Kidney (tissue), 14 donors: ENCODE data around the gene VPS4A. TPM values are rescaled to one million over a fixed set of nuclear protein-coding genes. Genes with fewer than 3 reads are reported as not detected.

Experiments used
- DNase-seq, 5 donors: peaks; one replicate each; pipeline ENCODE4 v3.0.0-alpha.2; 2013 to 2020
- FAIRE-seq: peaks from 2 replicates; lab custom pipeline; 2012; peaks lifted over from hg19 to GRCh38; lab: Jason Lieb, UNC
- H3K27ac ChIP-seq, 2 donors: one replicate each; pipeline ENCODE4 v1.7.0; 2013; ENCODE audit warnings: low read depth in 2 of 2, low read length in 2 of 2, inconsistent platforms in 1 of 2
- H3K27me3 ChIP-seq: one replicate; pipeline ENCODE4 v1.7.1; 2013; ENCODE audit warnings: low read length, inconsistent platforms; ENCODE audit not compliant: control insufficient read depth, insufficient read depth
- H3K36me3 ChIP-seq, 3 donors: one replicate each; pipeline versions ENCODE4 v1.7.0 to v1.7.1; 2013; ENCODE audit warnings: low read length in 3 of 3, control low read depth in 1 of 3, inconsistent platforms in 1 of 3; ENCODE audit not compliant: insufficient read depth in 3 of 3, control insufficient read depth in 2 of 3
- H3K4me1 ChIP-seq, 3 donors: one replicate each; pipeline versions ENCODE4 v1.7.0 to v1.7.1; 2013; ENCODE audit warnings: low read length in 3 of 3, inconsistent platforms in 1 of 3, low read depth in 1 of 3; ENCODE audit not compliant: control insufficient read depth in 2 of 3, insufficient read depth in 2 of 3
- H3K4me3 ChIP-seq, 3 donors: one replicate each; pipeline versions ENCODE4 v1.7.0 to v1.8.1; 2013; ENCODE audit warnings: low read length in 3 of 3, control low read depth in 1 of 3, inconsistent platforms in 1 of 3
- H3K9ac ChIP-seq, 3 donors: one replicate each; pipeline versions ENCODE4 v1.7.0 to v1.7.1; 2013; ENCODE audit warnings: low read length in 3 of 3, control low read depth in 1 of 3, inconsistent platforms in 1 of 3
- H3K9me3 ChIP-seq, 3 donors: one replicate each; pipeline versions ENCODE4 v1.7.0 to v1.7.1; 2013; ENCODE audit warnings: low read length in 3 of 3, control low read depth in 1 of 3, inconsistent platforms in 1 of 3; ENCODE audit not compliant: control insufficient read depth in 2 of 3, insufficient read depth in 1 of 3
- intact Hi-C: fragments of 100-400 bp; cut with DNase I; formaldehyde crosslinking; loops from one replicate; pipeline ENCODE4 v1.11.1; 2022
- polyA plus RNA-seq: library from polyadenylated mRNA; stranded (reverse); fragments of 350-450 nt; fragmentation: Illumina TruSeq; extraction: RNeasy Lipid Tissue Mini Kit (QIAGEN cat#74804); gene quantifications from one replicate; pipeline ENCODE4 v1.2.3, GENCODE V29; 2014; ENCODE audit warnings: low read depth, low replicate concordance; ENCODE audit not compliant: insufficient read depth
- total RNA-seq: library from RNA; stranded (reverse); fragmentation: NEBNext Ultra II Directional; extraction: Animal tissue kit (Norgen Biotek cat#: 25700); gene quantifications from one replicate; pipeline ENCODE4 v1.2.1, GENCODE V29; 2021
- TF ChIP-seq, protein P1 (sequence below): IDR thresholded peaks from 3 replicates; pipeline ENCODE4 v1.5.1; 2012; ENCODE audit warnings: mild to moderate bottlenecking, moderate library complexity, borderline replicate concordance; ENCODE audit not compliant: insufficient read depth; ENCODE audit errors: extremely low read depth
- donor health status: control.
- donor health status: control.
- donor health status: control.
- donor health status: control.
- donor health status: control.
- donor health status: DM: yes; HTN: yes; CAD: no.
- donor health status: Normal renal cell carcinoma (clear cell type).

Gene VPS4A
- total and polyA plus RNA-seq, 2 donors from 2014 or later = 38.6 to 62.1 TPM

DNA sequence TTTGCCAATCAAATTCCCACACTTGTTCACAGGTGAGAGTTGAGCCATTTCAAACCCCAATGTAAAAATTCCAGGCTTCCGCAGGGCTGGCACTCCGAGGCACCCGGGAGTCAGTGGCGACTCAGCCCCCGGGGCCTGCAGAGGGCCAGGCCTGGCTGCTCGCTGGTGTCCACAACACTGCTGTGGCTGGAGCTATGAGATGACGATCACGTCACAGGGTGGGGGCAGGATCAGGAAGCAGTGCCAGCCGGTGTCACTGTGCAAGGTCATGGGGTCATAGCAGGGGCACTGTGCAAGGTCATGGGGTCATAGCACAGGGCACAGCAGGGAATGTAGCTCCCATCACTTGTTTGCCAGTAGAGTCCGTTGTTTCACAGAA lies 7.8 kb downstream of the VPS4A start:
- peaks cover 7 to 61% (median 51%) of the 10 kb centered on the region in 3 donors for H3K36me3 ChIP-seq
- TF ChIP-seq, protein P1, sequence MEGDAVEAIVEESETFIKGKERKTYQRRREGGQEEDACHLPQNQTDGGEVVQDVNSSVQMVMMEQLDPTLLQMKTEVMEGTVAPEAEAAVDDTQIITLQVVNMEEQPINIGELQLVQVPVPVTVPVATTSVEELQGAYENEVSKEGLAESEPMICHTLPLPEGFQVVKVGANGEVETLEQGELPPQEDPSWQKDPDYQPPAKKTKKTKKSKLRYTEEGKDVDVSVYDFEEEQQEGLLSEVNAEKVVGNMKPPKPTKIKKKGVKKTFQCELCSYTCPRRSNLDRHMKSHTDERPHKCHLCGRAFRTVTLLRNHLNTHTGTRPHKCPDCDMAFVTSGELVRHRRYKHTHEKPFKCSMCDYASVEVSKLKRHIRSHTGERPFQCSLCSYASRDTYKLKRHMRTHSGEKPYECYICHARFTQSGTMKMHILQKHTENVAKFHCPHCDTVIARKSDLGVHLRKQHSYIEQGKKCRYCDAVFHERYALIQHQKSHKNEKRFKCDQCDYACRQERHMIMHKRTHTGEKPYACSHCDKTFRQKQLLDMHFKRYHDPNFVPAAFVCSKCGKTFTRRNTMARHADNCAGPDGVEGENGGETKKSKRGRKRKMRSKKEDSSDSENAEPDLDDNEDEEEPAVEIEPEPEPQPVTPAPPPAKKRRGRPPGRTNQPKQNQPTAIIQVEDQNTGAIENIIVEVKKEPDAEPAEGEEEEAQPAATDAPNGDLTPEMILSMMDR = no peak
- no peaks in the 10 kb centered on the region for H3K27me3 ChIP-seq
- DNase-seq (no peak), FAIRE-seq (no peak)
- H3K4me1 ChIP-seq = peaks cover 0 to 7% (median 6%) of the 10 kb centered on the region in 3 donors
- H3K9ac ChIP-seq = no peak overlapping the region
- H3K4me3 ChIP-seq = no peak overlapping the region
- no peaks in the 10 kb centered on the region for H3K9me3 ChIP-seq
- intact Hi-C loops = no loop called here
- peak overlapping the region in 1 of 2 donors; percentile 14 for H3K27ac ChIP-seq

DNA sequence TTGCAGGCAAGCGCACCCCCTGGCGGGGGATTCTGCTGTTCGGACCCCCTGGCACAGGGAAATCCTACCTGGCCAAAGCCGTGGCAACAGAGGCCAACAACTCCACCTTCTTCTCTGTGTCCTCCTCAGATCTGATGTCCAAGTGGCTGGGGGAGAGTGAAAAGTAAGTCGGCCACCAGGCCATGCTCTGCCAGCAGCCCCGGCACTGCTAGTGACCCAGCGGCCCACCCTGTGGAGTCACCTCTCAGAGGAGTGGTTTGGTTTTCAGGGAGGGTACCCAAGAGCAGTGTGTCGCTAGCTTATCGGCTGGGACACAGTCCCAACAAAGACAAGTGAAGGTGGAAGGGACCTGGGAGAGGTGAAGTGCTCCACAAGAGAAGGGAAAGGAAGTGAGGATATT lies 8.2 kb downstream of the VPS4A start:
- Histone ChIP-seq H3K9ac (no peak overlapping the region), H3K27me3 (no peaks in the 10 kb centered on the region), H3K27ac (no peak overlapping the region), H3K4me3 (no peak overlapping the region), H3K9me3 (no peaks in the 10 kb centered on the region), H3K36me3 (peaks cover 7 to 61% (median 53%) of the 10 kb centered on the region in 3 donors), H3K4me1 (peaks cover 0 to 12% (median 10%) of the 10 kb centered on the region in 3 donors)
- intact Hi-C loops = no loop called here
- DNase-seq (no peak), FAIRE-seq (no peak)
- TF ChIP-seq, protein P1 = no peak

DNA sequence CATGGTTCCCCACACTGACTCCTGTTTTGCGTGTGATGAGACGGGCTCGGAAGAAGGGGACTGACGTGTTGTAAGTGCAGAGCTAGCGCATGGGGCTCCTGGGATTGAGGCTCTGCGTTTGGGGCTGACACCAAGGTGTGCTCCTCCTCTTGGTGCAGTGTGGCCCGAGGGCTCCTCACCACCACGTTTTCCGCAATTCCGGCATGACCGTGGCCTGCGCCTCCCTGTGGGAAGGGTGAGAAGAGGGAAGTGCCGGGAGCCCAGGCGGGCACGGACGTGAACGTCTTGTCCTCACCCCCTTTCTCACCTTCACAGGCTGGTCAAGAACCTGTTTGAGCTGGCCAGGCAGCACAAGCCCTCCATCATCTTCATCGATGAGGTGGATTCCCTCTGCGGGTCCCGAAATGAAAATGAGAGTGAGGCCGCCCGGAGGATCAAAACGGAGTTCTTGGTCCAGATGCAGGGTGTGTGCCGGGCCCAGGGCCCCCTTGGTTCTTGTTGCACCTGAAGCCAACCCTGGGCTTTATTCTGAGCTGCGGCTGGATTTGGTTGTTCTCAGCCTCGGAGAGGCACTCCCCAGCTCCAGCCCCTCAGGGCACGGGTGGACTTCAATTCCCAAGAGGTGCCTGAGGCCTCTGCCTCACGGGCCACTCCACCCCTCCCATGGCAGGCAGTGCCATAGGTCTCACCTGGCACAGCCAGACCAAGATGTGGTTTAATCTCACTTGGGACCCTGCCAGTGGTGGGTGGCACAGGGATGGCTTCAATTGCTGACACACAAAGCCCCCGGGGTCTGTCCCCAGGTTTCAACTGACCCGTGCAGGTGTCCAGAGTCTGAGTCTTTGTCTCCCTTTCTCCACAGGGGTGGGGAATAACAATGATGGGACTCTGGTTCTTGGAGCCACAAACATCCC lies 8.9 kb downstream of the VPS4A start:
- FAIRE-seq = no peak
- Histone ChIP-seq H3K27me3 (no peaks in the 10 kb centered on the region), H3K4me3 (no peak overlapping the region), H3K9me3 (no peaks in the 10 kb centered on the region), H3K27ac (no peak overlapping the region), H3K4me1 (peaks cover 0 to 18% (median 14%) of the 10 kb centered on the region in 3 donors), H3K36me3 (peaks cover 7 to 67% (median 59%) of the 10 kb centered on the region in 3 donors), H3K9ac (no peak overlapping the region)
- intact Hi-C loops = no loop called here
- TF ChIP-seq, protein P1 = no peak
- DNase-seq = no peak
